NB4 (cell line): ENCODE results near the gene AIG1.
"Not testable (repeated sequence)": the region's sequence is repeated elsewhere in the genome, so short reads cannot be mapped to it uniquely, and the experiment has no call there.

Source experiments
- CTCF ChIP-seq: IDR thresholded peaks from one replicate; pipeline ENCODE4 v1.5.1; 2012; ENCODE audit warnings: low read depth, low read length
- MAX ChIP-seq: IDR thresholded peaks from 2 replicates; pipeline ENCODE4 v1.6.1; 2011; ENCODE audit warnings: low read depth, low read length
- MYC ChIP-seq: IDR thresholded peaks from 2 replicates; pipeline ENCODE4 v1.6.1; 2011; ENCODE audit warnings: low read depth, low read length
- POLR2A ChIP-seq: IDR thresholded peaks from 2 replicates; pipeline ENCODE4 v1.6.1; 2011; ENCODE audit warnings: mild to moderate bottlenecking; ENCODE audit not compliant: insufficient read length; ENCODE audit errors: extremely low read depth

- TF ChIP-seq POLR2A, CTCF, MYC, MAX: not testable (repeated sequence)
Observed at GRCh38 chr6:143345477-143345876, 284.8 kb downstream of the AIG1 start.
